ENCODE measurements around the gene BMPER.

Gene BMPER

DNA sequence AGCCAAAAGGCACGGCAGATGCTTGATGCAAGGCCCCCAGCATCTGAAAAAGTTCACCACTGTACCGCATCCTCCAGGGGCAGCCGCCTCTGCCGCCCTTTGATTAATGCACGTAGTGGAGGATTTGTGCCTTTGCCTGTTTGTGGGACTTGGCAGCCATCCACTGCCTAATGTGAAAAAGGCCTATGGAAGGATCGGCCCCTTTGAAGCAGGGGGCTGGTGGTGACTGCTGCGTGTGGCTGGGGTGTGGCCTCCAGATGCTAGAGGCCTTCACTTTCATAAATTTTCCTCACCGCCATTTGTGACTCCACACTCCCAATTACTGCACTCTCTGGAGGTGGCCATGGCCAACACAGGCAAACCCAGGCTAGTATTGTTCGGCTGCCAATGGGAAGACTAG is 226.0 kb downstream of the BMPER start:
- H3K4me3 ChIP-seq (ENCODE audit: low read depth, low read length), result no peak overlapping the region
- TF ChIP-seq, protein P1, sequence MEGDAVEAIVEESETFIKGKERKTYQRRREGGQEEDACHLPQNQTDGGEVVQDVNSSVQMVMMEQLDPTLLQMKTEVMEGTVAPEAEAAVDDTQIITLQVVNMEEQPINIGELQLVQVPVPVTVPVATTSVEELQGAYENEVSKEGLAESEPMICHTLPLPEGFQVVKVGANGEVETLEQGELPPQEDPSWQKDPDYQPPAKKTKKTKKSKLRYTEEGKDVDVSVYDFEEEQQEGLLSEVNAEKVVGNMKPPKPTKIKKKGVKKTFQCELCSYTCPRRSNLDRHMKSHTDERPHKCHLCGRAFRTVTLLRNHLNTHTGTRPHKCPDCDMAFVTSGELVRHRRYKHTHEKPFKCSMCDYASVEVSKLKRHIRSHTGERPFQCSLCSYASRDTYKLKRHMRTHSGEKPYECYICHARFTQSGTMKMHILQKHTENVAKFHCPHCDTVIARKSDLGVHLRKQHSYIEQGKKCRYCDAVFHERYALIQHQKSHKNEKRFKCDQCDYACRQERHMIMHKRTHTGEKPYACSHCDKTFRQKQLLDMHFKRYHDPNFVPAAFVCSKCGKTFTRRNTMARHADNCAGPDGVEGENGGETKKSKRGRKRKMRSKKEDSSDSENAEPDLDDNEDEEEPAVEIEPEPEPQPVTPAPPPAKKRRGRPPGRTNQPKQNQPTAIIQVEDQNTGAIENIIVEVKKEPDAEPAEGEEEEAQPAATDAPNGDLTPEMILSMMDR (IDR thresholded peaks at IDR 0.05; ENCODE audit: low read depth, low read length), result no peak
- no peaks in the 10 kb centered on the region for H3K36me3 ChIP-seq
- H3K27ac ChIP-seq, result no peak overlapping the region
- DNase-seq, result no peak
- no peaks in the 10 kb centered on the region for H3K27me3 ChIP-seq (ENCODE audit: insufficient read depth, low read depth, severe bottlenecking)
- H3K9me3 ChIP-seq (ENCODE audit: severe bottlenecking), result no peaks in the 10 kb centered on the region

DNA sequence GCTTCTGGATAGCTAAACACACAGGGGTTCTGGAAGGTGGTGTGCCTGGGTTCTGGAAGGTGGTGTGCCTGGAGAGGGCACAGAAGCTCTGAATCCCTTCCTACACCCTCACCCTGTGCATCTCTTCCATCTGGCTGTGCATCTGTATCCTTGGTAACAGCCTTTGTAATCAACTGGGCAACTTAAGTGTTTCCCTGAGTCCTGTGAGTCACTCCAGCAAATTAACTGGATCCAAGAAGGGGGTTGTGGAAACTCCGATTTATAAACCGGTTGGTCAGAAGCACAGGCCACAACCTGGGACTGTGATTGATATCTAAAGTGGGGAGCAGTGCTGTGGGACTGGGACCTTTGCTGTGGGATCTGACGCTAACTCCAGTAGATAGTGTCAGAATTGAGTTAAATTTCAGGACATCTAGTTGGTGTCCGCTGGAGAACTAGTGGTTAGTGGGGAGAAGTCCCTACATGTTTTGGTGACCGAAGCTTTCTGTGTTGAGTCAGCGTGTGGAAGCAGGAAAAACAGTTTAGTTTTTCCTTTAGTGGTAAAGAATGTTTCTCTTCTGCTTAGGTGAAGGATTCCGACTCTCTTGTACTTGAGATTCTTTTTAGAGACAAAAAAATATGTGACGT is 228.1 kb downstream of the BMPER start:
- Histone ChIP-seq H3K27ac (no peak overlapping the region), H3K9me3 (ENCODE audit: severe bottlenecking) (no peaks in the 10 kb centered on the region), H3K27me3 (ENCODE audit: insufficient read depth, low read depth, severe bottlenecking) (no peaks in the 10 kb centered on the region), H3K36me3 (no peaks in the 10 kb centered on the region), H3K4me3 (ENCODE audit: low read depth, low read length) (no peak overlapping the region)
- peak; percentile 24 for DNase-seq
- TF ChIP-seq, protein P1 (IDR thresholded peaks at IDR 0.05; ENCODE audit: low read depth, low read length), result no peak

DNA sequence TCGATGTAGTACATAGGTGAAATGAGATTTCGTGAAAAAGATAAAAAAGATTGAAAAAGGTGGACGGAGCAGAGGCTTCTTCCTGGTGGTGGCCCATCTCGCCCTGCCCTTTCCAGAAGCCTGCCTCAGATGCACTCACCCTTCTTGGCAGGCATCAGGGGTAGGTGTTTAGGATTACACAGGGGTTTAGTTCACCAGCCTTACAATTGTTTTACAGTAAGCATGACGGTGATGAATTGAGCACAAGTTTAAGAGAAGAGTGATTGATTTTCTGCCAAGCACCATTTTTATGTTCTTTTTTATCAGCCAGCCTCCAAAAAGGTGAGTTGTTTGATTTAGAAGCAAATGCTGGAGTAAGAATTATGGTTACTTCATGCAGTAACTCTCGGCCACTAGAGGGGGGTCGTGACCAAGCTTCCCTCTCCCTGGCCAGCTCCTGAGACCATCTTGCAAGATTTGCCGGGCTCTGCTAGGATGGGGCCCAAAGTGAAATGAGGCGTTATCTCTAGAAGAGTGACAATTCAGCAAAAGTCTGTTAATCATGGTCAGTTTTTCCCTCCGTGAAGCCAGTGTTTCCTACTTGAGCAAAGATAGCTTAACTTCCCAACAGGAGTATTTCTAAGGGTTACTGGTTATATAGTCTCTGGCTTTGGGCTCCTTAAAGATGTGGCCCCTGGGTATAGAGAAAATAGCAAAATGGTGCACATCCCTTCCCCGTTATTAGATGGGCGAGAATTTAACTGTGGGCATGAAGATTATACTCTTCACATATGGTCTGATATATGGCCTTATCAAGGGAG is 228.8 kb downstream of the BMPER start:
- peak; percentile 87 for DNase-seq
- Histone ChIP-seq H3K36me3 (no peaks in the 10 kb centered on the region), H3K9me3 (ENCODE audit: severe bottlenecking) (no peaks in the 10 kb centered on the region), H3K27me3 (ENCODE audit: insufficient read depth, low read depth, severe bottlenecking) (no peaks in the 10 kb centered on the region), H3K4me3 (ENCODE audit: low read depth, low read length) (no peak overlapping the region), H3K27ac (no peak overlapping the region)
- TF ChIP-seq, protein P1 (IDR thresholded peaks at IDR 0.05; ENCODE audit: low read depth, low read length), result peak; percentile 79

DNA sequence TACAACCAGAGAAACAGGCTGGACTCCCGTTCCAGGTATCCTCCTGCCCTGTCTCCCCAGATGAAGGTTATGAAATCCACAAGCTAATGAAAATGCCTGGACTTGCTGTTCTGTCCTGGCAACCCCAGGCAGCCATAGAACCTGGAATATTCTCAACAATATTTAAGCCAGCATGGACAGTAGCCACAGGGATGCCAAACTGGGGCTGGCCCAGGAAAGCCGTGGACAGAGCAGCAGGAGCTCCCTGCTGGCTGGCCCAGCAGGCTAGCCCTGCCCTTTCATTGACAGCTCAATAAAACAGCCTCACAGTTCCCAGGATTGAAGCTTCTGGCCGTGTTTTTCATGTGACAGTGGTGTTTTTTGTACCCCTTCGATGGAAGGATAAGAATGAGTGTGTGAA is 230.6 kb downstream of the BMPER start:
- Histone ChIP-seq H3K36me3 (no peaks in the 10 kb centered on the region), H3K9me3 (ENCODE audit: severe bottlenecking) (no peaks in the 10 kb centered on the region), H3K27me3 (ENCODE audit: insufficient read depth, low read depth, severe bottlenecking) (no peaks in the 10 kb centered on the region), H3K27ac (no peak overlapping the region), H3K4me3 (ENCODE audit: low read depth, low read length) (no peak overlapping the region)
- peak; percentile 31 for DNase-seq
- TF ChIP-seq, protein P1 (IDR thresholded peaks at IDR 0.05; ENCODE audit: low read depth, low read length), result no peak

DNA sequence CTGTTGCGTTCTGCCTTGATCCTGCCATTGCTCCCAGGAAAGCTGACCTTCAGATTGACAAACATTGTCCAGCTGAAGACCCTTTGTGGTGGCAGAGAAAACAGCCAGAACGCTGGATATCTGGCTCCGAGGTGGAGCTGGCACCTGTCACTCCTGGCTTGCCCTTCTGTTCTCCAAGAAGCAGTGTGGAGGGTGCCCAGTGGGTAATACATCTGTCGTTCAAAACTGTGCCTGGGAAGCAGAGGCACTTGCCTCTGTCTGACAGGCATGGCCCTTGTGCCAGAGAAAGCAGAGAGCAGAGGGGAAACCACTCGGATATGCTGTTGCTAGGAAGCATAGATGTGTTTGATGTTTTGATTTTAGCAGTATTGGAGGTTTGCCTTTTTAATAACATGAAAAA is 231.4 kb downstream of the BMPER start:
- H3K9me3 ChIP-seq (ENCODE audit: severe bottlenecking), result no peaks in the 10 kb centered on the region
- no peaks in the 10 kb centered on the region for H3K27me3 ChIP-seq (ENCODE audit: insufficient read depth, low read depth, severe bottlenecking)
- TF ChIP-seq, protein P1 (IDR thresholded peaks at IDR 0.05; ENCODE audit: low read depth, low read length), result no peak
- H3K36me3 ChIP-seq, result no peaks in the 10 kb centered on the region
- no peak for DNase-seq
- no peak overlapping the region for H3K27ac ChIP-seq
- no peak overlapping the region for H3K4me3 ChIP-seq (ENCODE audit: low read depth, low read length)
